HG03175 (cell line): ENCODE results near the gene MRPL50.
"Not testable (repeated sequence)": the region's sequence is repeated elsewhere in the genome, so short reads cannot be mapped to it uniquely, and the experiment has no call there.

Experiments
- ATAC-seq: cut with Tn5 transposase; IDR thresholded peaks from one replicate; pipeline ENCODE4 v1.9.1; 2021; ENCODE audit warnings: mild to moderate bottlenecking, moderate library complexity; ENCODE audit not compliant: unreplicated experiment

Gene MRPL50

DNA sequence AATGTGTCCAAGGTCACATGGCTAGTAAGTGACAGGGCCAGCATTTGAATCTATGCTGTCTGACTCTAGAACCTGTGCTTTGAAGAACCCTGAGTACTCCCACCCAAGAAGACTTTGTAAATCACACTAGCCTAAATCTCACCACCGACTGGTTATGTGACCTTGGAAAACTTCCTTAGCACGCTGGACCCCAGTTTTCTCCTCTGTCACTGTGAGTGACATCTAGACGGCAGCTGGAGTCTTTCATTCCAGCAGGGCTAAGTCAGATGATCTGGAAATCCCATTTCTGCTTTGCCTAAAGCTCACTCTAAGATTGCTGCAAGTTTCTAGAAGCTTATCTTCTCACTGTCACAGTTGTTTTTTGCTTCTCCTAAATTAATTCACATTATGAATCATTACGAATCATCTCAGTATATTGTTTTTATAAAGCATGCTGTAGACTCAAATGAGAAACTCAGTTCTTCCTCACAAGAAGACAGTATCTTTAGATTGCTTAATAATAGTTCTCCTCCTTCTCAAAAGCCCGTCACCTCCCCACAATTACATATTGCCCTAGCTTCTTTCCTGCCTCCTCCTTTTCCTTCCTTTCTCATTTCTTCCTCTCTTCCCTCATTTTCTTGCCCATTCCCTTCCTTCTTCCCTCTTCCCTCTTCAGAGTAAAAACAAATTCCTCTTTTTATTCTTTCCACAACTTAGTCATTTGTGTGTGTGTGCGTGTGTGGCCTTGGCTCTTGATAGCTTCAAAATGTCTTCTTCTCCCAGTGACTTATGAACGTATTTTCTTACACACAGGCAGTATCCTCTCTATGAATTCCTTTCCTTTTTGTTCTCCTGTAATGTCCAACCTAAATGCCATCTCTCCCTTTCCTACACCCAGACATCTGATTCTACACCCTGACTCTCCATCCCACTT, 20.4 kb upstream of the MRPL50 start:
- ATAC-seq, result no peak

DNA sequence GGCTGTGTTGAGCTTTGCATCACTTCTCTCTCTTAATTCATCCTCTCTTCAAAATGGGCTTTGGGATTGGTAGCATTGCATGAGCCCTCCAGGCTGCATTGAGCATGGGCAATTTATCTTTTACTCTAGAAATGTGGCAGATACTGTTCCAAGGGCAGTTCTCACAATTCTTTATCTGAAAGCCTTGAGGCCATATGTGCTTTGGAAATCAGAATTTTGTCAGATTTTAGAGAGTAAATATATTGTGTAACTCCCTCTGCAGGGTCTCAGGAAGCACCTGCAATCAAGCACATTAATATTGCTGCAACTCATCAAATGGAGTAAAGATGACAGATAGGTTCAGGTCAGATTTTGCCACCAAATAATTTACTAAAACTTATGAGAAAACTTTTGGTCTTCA, 19.6 kb upstream of the MRPL50 start:
- no peak for ATAC-seq

DNA sequence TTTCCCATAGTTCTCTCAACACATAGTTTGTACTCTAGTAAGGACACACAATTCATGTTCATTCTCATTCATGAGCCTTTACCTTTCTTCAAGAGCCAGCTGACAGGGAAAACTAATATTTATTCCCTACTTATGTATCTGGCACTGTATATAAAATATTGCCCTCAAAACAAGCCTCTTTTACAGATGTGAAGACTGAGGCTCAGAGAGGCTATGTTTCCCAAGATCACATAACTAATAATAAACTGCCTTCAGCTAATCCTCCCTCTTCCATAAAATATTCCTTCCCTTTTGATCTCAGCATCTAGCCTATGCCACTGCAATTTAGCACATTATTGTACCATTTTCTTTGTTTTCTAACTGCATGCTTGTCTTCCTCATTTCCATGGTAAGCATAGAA, 19.0 kb upstream of the MRPL50 start:
- no peak for ATAC-seq

DNA sequence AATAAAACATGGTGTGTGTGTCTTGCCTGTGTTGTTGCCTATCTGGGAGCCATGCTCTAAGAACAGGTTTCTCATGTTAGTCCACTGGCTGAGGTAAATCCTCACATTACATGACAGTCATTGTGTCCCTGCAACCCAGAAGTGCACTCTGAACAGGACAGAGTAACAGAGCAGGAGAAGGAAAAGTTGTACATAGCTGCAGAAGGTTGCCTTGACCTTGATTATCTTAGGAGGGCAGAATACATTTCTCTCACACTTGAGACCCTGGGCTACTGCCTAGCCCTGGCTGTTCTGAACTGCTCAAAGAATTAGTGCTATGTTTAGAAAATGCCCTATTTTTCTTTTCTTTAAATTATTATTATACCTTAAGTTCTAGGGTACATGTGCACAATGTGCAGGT, 17.2 kb upstream of the MRPL50 start:
- ATAC-seq, result no peak

DNA sequence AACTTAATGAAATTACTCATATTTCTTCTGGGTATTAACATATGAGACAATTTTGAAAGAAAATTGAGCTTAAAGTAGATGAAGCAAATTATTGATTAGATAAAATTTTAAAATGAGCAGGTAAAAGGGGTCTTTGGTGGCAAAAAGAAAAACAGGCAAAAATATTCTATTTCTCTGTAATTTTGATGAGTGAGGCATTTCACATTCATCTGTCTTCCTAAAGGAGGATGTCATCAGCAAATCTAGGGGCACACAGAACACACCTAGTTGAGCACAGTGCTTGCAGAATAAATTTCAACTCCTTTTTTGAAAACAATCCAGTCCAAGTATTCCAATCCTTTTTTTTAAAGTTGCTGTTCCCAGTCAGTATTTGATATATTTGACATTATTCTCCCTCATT, 16.4 kb upstream of the MRPL50 start:
- ATAC-seq, result no peak

DNA sequence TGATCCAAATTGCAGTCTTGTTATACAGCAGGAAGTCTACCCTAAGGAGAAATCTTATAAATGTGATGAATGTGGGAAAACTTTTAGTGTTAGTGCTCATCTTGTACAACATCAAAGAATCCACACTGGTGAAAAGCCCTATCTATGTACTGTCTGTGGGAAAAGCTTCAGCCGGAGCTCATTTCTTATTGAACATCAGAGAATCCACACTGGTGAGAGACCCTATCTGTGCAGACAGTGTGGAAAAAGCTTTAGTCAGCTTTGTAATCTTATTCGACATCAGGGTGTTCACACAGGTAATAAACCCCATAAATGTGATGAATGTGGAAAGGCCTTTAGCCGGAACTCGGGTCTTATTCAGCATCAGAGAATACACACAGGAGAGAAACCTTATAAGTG, 10.7 kb upstream of the MRPL50 start:
- no peak for ATAC-seq

DNA sequence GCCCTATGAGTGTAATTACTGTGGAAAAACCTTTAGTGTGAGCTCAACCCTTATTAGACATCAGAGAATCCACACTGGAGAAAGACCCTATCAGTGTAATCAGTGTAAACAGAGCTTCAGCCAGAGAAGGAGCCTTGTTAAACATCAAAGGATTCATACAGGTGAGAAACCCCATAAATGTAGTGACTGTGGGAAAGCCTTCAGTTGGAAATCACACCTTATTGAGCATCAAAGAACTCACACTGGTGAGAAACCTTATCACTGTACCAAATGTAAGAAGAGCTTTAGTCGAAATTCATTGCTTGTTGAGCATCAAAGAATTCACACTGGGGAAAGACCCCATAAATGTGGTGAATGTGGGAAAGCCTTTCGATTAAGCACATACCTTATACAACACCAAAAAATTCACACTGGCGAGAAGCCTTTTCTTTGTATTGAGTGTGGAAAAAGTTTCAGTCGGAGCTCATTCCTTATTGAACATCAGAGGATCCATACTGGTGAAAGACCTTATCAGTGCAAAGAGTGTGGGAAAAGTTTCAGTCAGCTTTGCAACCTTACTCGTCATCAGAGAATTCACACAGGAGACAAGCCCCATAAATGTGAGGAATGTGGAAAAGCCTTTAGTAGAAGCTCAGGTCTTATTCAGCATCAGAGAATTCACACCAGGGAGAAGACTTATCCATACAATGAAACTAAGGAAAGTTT, 10.1 kb upstream of the MRPL50 start:
- ATAC-seq, result no peak

DNA sequence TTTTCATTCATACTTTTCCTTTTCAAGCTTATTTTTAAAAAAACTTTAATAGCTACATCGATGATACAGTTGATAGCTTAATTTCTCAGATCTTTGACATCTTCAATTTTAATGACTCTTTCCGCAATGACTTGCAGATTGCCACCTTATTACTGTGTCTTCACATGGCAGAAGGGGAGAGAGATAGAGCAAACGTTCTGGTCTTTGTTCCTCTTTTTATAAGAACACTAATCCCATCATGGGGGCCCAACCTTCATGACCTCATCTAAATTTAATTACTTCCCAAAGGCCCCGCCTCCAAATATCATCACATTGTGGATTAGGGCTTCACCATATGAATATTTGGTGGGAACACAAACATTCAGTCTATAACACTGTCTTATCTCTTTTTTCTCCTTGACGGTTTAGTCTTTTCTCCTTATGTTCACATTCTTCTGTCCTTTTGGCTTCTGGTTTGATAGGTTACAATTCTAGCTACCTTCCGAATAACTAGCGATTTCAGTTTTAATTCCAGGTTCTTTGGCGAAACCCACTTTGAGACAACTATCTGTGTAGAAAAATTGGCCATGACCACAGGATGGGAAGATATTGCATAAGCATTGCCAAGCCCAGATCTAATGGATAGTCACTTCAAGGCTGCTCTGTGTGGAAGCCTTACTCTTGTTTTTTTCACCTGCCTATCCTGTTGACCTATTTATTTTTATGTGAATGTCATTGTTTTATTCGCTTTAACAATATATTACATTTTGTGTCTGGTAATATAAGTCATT, 5.3 kb upstream of the MRPL50 start:
- ATAC-seq, result no peak

DNA sequence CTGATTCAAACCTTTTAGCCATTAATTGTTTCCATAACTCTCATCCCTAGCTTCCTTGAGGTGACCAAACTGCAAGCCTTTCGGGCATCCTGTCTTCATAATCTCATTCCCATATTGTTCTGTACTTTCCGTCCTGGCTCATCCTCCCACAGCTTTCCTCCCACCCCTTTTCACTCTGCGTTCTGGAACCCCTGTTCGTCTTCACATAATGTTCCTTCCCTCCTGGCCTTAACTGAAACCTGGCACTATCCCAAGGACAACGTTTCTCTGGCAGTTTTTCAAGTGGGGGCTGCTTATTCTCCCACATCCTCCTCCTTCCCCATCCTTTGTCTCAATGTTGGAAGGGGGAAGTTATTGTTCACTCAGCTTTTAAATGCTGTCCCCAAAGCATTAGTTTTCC, 1.7 kb upstream of the MRPL50 start:
- ATAC-seq, result no peak

DNA sequence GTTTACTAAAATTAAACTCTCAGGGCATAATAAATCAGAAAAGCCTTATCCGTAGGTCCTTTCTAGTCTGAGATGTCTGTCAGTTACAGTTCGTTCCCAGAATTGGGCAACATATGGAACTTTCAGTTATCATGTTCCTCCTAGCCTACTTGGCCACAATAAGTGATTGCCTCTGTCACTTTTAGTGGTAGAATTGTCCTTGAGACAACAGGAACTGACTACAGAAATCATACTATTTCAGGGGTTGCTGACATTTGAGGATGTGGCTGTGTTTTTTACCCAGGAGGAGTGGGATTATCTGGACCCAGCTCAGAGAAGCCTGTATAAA, 1.2 kb upstream of the MRPL50 start:
- no peak for ATAC-seq

DNA sequence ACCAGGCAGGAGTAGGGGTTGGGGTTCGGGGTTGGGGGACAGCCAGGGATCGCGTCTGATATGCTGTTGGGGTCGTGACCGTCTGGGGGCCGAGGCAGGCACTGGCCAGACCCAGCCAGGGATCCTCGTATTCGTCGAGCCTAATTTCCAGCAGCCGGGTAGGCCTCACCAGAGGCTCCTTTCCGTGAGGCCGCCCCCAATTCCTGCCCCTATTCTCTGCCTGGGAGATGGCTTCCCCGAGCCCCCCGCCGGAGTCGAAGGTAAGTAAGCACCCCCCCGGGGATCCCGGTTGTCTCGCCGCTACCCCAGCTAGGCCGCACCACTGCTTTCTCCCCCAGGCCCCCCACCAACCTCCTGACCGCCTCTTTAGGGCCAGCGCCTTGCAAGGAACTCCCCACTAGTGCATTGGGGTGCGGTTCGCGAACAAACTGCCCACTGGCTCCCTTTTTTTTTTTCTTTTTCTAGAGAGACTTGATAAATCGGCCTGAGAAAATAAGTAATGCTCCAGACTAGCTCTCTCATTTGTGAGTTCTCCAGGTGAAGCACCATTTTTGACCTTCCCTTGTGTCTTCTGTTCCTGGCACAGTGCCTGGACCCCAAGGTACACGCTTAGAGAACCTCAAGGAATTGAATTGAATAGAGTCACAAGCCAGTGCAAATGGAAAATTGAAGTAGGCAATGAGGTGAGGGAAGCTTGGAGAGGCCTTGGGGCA, 668 bp upstream of the MRPL50 start:
- ATAC-seq, result no peak

DNA sequence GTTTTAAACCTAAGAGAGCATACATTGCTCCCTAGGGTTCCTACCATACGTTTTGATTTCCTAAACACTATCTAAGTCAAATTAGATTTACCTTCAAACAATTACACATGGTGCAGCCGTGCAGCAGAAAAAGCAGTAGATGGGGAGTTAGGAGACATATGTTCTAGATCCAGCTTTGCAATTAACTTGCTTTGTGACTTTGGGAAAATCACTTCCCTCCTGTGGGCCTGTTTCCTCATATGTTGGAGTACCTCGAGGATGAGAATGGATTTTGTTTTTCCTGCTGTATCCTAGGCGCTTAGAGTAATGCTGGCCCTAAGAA, 711 bp downstream of the MRPL50 start:
- ATAC-seq, result no peak

DNA sequence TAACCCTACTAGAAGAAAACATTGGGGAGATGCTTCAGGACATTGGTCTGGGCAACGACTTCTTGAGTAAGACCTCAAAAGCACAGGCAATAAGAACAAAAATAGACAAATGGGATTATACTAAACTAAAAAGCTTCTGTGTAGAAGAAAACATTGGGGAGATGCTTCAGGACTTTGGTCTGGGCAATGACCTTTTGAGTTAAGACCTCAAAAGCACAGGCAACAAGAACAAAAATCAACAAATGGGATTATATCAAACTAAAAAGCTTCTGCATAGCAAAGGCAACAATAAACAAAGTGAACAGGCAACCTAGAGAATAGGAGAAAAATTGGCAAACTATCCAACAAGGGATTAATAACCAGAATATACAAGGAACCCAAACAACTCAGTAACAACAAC, 3.7 kb downstream of the MRPL50 start:
- ATAC-seq, result no peak

DNA sequence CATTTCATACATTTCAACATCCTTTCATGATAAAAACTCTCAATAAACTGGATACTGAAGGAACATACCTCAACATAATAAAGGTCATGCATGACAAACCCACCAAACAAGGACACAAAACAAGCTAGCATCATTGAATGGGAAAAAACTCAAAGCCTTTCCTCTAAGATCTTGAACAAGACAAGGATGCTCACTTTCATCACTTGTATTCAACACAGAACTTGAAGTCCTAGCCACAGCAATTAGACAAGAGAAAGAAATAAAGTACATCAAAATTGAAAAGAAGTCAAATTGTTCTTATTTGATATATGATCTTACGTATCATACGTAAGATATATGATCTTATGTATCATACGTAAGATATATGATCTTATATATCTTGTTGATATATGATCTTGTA, 5.3 kb downstream of the MRPL50 start:
- no peak for ATAC-seq

DNA sequence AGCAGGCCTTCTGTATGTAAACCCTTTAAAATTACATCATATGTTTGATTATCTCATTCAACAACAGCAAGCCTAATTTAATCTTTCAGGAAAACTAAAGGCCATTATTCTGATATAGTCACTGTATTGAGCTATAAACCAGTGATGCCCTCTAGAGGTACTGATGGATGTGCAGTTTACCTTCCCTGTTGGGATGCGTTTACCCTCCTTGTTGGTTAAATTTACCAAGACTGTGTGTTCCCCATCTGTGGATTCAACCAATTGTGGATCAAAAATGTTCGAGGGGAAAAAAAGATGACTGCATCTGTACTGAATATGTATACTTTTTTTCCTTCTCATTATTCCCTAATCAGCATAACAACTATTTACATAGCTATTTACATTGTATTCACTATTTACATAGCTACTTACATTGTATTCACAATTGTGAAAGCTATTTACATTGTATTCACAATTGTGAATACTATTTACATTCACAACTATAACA, 9.9 kb downstream of the MRPL50 start:
- no peak for ATAC-seq

DNA sequence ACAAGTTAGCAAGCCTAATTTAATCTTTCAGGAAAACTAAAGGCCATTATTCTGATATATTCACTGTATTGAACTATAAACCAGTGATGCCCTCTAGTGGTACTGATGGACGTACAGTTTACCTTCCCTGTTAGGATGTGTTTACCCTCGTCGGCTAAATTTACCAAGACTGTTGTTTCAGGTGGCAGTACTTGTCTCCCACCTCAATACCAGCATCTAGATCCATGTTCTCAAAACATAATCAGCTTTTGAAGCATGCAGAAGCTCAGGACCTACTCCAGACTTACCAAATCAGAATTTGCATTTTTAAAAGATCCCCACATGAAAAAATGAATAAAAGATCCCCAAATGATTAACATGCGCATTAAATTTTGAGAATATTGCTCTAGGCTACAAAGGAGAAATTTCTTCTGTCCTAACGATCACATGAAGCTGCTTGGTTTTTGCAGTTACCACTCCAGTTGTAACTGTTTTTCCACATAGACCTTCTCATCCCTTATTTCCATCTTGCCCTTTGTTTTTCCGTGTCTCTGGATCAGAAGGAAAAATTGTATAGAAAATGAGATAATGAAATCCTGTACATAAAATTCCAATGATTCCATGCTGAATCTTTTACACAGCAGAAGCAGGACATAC, 10.4 kb downstream of the MRPL50 start:
- ATAC-seq, result peak; percentile 69

DNA sequence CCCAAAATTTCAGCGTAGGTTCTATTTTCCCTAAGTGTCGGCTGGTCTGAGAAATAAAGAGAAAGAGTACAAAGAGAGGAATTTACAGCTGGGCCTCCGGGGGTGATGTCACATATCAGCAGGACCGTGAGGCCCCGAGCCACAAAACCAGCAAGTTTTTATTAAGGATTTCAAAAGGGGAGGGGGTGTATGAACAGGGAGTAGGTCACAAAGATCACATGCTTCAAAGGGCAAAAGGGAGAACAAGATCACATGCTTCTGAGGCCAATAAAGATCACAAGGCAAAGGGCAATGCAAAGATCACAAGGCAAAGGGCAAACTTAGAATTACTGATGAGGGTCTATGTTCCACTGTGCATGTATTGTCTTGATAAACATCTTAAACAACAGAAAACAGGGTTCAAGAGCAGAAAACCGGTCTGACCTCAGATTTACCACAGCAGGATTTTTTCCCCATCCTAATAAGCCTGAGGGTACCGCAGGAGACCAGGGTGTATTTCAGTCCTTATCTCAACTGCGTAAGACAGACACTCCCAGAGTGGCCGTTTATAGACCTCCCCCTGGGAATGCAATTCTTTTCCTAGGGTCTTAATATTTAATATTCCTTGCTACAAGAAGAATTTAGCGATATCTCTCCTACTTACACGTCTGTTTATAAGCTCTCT, 13.4 kb downstream of the MRPL50 start, which contains the start of gene BAAT:
Gene BAAT (minus strand): TSS at position 134 of the 664 bp plus-strand sequence. CDS start 13,602 bp downstream, outside the sequence.
- ATAC-seq, result not testable (repeated sequence)

DNA sequence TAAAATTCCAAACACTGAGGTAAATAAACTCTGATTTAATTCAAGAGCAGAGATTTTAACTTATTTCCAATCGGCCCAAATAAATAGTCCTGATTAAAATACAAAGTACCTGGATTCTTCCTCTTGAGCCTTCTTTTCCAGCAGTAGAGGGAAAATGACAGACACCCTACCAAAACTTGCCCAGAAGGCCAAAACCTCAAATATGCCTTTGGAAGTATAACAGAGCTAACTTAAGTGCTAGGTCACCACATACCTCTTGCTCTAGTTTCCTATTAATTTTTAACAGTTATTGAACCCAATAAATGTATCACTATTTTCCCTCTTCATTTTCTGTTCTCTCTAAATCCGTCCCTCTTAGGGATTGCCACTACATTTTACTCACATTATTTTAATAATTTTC, 15.1 kb downstream of the MRPL50 start:
- no peak for ATAC-seq

DNA sequence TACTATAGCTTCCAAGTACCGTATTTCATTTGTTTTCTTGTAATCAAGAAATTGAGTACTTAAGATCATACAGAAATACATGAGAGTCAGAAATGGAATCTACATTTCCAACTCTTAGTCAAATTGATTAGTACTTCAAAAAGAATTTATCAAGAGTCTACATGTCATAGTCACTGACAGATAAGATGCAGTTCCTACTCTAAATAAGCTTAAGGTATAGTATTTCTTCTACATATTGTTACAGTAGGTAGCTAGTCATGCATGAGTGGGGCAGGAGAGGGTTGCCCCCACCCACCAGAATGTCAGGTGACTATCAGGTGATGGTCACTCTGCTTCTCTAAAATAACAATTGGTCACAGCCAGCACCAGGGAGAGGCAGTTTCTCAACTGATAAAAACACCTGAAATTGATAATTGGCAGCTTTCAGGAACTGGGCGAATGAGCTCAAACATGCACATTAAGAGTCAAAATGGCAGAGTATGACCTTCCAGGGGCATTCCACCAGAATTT, 16.5 kb downstream of the MRPL50 start:
- no peak for ATAC-seq

DNA sequence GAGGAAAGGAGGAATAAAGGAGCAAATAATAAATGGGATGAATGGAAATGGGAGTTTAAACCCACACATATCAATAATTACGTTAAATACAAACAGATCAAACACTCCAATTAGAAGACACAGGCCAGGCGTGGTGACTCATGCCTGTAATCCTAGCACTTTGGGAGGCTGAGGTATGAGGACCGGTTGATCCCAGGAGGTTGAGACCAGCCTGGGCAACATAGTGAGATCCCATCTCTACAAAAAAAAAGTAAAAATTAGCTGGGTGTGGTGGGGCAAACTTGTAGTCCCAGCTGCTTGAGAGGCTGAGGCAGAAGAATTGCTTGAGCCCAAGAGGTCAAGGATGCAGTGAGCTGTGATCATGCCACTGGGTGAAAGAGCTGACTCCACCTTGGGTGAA, 17.3 kb downstream of the MRPL50 start:
- ATAC-seq, result no peak
